ENCODE results near the gene PPP2R2D. TPM values are rescaled to one million over a fixed set of nuclear protein-coding genes. Genes with fewer than 3 reads are reported as not detected.

Gene PPP2R2D
- total and polyA plus RNA-seq, 3 experiments from 2014 or later, result 23.5 to 34.0 (median 24.5) TPM

DNA sequence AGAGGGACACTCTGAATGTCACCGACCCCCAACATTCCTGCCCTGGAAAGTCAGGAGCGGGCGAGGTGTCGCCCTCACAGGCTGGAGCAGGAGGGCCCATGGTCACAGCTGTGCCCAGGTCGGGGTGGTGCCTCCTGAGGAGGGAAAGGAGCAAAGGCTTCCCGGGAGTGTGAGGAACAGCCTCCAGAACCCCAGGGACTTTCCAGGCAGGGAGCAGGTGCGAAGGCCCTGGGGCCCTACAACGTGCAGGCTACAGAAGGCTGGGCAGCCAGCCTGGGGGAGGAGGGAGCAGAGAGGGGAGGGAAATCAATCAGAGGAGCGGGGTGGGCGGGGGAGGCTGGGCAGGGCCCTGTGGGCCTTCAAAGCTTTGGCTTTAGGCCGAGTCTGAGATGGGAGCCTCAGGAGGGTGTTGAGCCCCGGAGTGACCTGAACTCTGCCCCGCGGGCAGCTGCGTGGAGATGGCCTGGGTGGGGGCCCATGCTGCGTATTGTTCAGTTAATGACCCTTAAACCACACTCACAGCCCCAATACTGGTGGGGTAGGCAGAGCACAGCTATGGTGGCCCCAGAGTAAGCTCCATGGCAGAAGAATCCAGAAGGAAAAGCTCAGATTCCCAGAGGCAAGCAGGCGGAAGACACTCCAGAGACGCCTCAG lies 44.2 kb upstream of the PPP2R2D start:
- ChIA-PET POLR2A (no interaction called here), CTCF (no interaction called here)
- H3K4me3 ChIP-seq (ENCODE audit: low read length), result no peak overlapping the region
- H3K4me3 Mint-ChIP-seq, result no peak overlapping the region
- H3K27ac ChIP-seq (ENCODE audit: low read depth, low read length), result no peak overlapping the region
- H3K4me1 ChIP-seq (ENCODE audit: insufficient read depth, low read length), result no peaks in the 10 kb centered on the region
- no peaks in the 10 kb centered on the region for H3K36me3 Mint-ChIP-seq
- H3K9me3 ChIP-seq (ENCODE audit: low read length), result no peaks in the 10 kb centered on the region
- DNase-seq, result no peak
- no peaks in the 10 kb centered on the region for H3K4me1 Mint-ChIP-seq
- H3K27ac Mint-ChIP-seq, result no peak overlapping the region
- H3K36me3 ChIP-seq (ENCODE audit: insufficient read depth, low read length), result no peaks in the 10 kb centered on the region
- no peaks in the 10 kb centered on the region for H3K27me3 ChIP-seq (ENCODE audit: insufficient read depth, low read length, poor library complexity, severe bottlenecking)
- H3K9me3 Mint-ChIP-seq, result no peaks in the 10 kb centered on the region
- H3K27me3 Mint-ChIP-seq, result peaks cover 4 to 24% of the 10 kb centered on the region in 2 donors

- H3K9me3 ChIP-seq (ENCODE audit: low read length), result no peaks in the 10 kb centered on the region
- ChIA-PET POLR2A (no interaction called here), CTCF (no interaction called here)
Measured at GRCh38 chr10:131857156-131858117, 43.4 kb upstream of the PPP2R2D start.

GRCh38 chr10:131858118-131858515 lies 42.7 kb upstream of the PPP2R2D start:
- Histone ChIP-seq H3K27ac (ENCODE audit: low read depth, low read length) (no peak overlapping the region), H3K27me3 (ENCODE audit: insufficient read depth, low read length, poor library complexity, severe bottlenecking) (no peaks in the 10 kb centered on the region), H3K9me3 (ENCODE audit: low read length) (no peaks in the 10 kb centered on the region), H3K4me1 (ENCODE audit: insufficient read depth, low read length) (no peaks in the 10 kb centered on the region), H3K4me3 (ENCODE audit: low read length) (no peak overlapping the region), H3K36me3 (ENCODE audit: insufficient read depth, low read length) (no peaks in the 10 kb centered on the region)
- Mint-ChIP-seq H3K9me3 (no peaks in the 10 kb centered on the region), H3K27ac (peak overlapping the region in 1 of 8 donors; percentile 82), H3K27me3 (peaks cover 4 to 29% of the 10 kb centered on the region in 2 donors), H3K4me3 (no peak overlapping the region), H3K36me3 (no peaks in the 10 kb centered on the region), H3K4me1 (no peaks in the 10 kb centered on the region)
- ChIA-PET POLR2A (no interaction called here), CTCF (no interaction called here)
- no peak for DNase-seq

More at GRCh38 chr10:131857156-131858117, 43.4 kb upstream of the PPP2R2D start:
- no peaks in the 10 kb centered on the region for H3K4me1 ChIP-seq (ENCODE audit: insufficient read depth, low read length)
- Mint-ChIP-seq H3K27ac (no peak overlapping the region), H3K4me1 (no peaks in the 10 kb centered on the region), H3K27me3 (peaks cover 4 to 29% of the 10 kb centered on the region in 2 donors), H3K36me3 (no peaks in the 10 kb centered on the region), H3K9me3 (no peaks in the 10 kb centered on the region), H3K4me3 (no peak overlapping the region)
- H3K27ac ChIP-seq (ENCODE audit: low read depth, low read length), result no peak overlapping the region
- peak in 1 of 5 donors; percentile 33 for DNase-seq
- no peaks in the 10 kb centered on the region for H3K27me3 ChIP-seq (ENCODE audit: insufficient read depth, low read length, poor library complexity, severe bottlenecking)
- H3K4me3 ChIP-seq (ENCODE audit: low read length), result no peak overlapping the region
- no peaks in the 10 kb centered on the region for H3K36me3 ChIP-seq (ENCODE audit: insufficient read depth, low read length)

GRCh38 chr10:131858583-131859340 lies 42.0 kb upstream of the PPP2R2D start:
- Mint-ChIP-seq H3K27ac (no peak overlapping the region), H3K4me3 (no peak overlapping the region), H3K4me1 (no peaks in the 10 kb centered on the region), H3K27me3 (peaks cover 4 to 27% of the 10 kb centered on the region in 2 donors), H3K9me3 (no peaks in the 10 kb centered on the region), H3K36me3 (no peaks in the 10 kb centered on the region)
- H3K4me3 ChIP-seq (ENCODE audit: low read length), result no peak overlapping the region
- H3K36me3 ChIP-seq (ENCODE audit: insufficient read depth, low read length), result no peaks in the 10 kb centered on the region
- POLR2A ChIA-PET, result no interaction called here
- H3K27me3 ChIP-seq (ENCODE audit: insufficient read depth, low read length, poor library complexity, severe bottlenecking), result no peaks in the 10 kb centered on the region
- H3K27ac ChIP-seq (ENCODE audit: low read depth, low read length), result no peak overlapping the region
- peak in 1 of 5 donors; percentile 30 for DNase-seq
- CTCF ChIA-PET, result no interaction called here
- H3K9me3 ChIP-seq (ENCODE audit: low read length), result no peaks in the 10 kb centered on the region
- H3K4me1 ChIP-seq (ENCODE audit: insufficient read depth, low read length), result no peaks in the 10 kb centered on the region

GRCh38 chr10:131859341-131860020 lies 41.3 kb upstream of the PPP2R2D start:
- peaks cover 4 to 26% of the 10 kb centered on the region in 2 donors for H3K27me3 Mint-ChIP-seq

GRCh38 chr10:131860311-131860710 lies 40.5 kb upstream of the PPP2R2D start:
- H3K4me1 ChIP-seq (ENCODE audit: insufficient read depth, low read length), result no peaks in the 10 kb centered on the region
- H3K36me3 ChIP-seq (ENCODE audit: insufficient read depth, low read length), result no peaks in the 10 kb centered on the region
- Mint-ChIP-seq H3K36me3 (no peaks in the 10 kb centered on the region), H3K27ac (no peak overlapping the region), H3K4me3 (no peak overlapping the region), H3K4me1 (no peaks in the 10 kb centered on the region), H3K27me3 (peaks cover 4 to 28% of the 10 kb centered on the region in 2 donors), H3K9me3 (no peaks in the 10 kb centered on the region)
- no peak overlapping the region for H3K27ac ChIP-seq (ENCODE audit: low read depth, low read length)
- no peaks in the 10 kb centered on the region for H3K9me3 ChIP-seq (ENCODE audit: low read length)
- H3K27me3 ChIP-seq (ENCODE audit: insufficient read depth, low read length, poor library complexity, severe bottlenecking), result no peaks in the 10 kb centered on the region
- no peak overlapping the region for H3K4me3 ChIP-seq (ENCODE audit: low read length)
- DNase-seq, result no peak
- POLR2A ChIA-PET, result no interaction called here
- CTCF ChIA-PET, result no interaction called here

More at GRCh38 chr10:131859341-131860020, 41.3 kb upstream of the PPP2R2D start:
- H3K27ac Mint-ChIP-seq, result no peak overlapping the region
- no peaks in the 10 kb centered on the region for H3K9me3 Mint-ChIP-seq
- H3K27ac ChIP-seq (ENCODE audit: low read depth, low read length), result no peak overlapping the region
- H3K4me3 ChIP-seq (ENCODE audit: low read length), result no peak overlapping the region
- no peaks in the 10 kb centered on the region for H3K4me1 ChIP-seq (ENCODE audit: insufficient read depth, low read length)
- H3K36me3 Mint-ChIP-seq, result no peaks in the 10 kb centered on the region
- DNase-seq, result peak in 1 of 5 donors; percentile 26
- no peaks in the 10 kb centered on the region for H3K9me3 ChIP-seq (ENCODE audit: low read length)
- no peaks in the 10 kb centered on the region for H3K36me3 ChIP-seq (ENCODE audit: insufficient read depth, low read length)
- no peak overlapping the region for H3K4me3 Mint-ChIP-seq
- no peaks in the 10 kb centered on the region for H3K4me1 Mint-ChIP-seq
- no peaks in the 10 kb centered on the region for H3K27me3 ChIP-seq (ENCODE audit: insufficient read depth, low read length, poor library complexity, severe bottlenecking)
- POLR2A ChIA-PET, result no interaction called here
- CTCF ChIA-PET, result no interaction called here

DNA sequence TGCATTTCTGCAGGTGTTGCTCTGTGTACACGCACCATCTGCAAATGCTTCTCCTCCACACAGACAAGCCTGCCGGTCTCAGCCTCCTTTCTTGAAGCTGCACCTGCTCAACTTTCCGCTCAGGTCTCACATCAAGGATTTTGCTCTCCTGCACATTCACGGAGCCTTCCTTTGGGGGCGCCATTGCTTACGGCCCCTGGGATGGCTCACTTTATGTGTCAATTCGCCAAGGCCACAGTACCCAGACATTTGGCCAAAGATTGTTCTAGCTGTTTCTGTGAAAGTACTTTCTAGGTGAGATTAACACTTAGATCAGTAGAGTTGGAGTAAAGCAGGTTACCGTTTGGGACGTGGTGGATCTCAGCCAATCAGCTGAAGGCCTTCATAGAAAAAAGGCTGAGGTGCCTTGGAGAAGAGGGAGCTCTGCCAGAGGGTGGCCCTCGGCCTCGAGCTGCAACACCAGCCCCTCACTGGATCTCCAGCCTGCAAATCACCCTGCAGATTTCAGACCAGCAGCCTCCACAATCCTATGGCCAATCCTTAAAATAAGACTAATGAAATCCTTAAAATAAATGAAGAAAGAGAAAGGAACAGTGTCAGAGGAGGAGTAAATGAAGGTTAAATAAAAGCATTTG lies 39.9 kb upstream of the PPP2R2D start:
- no peak overlapping the region for H3K4me3 ChIP-seq (ENCODE audit: low read length)
- H3K27me3 ChIP-seq (ENCODE audit: insufficient read depth, low read length, poor library complexity, severe bottlenecking), result no peaks in the 10 kb centered on the region
- H3K36me3 ChIP-seq (ENCODE audit: insufficient read depth, low read length), result no peaks in the 10 kb centered on the region
- H3K36me3 Mint-ChIP-seq, result no peaks in the 10 kb centered on the region
- ChIA-PET CTCF (interaction anchor here (0.8 kb wide), 1 partner anchor 10 kb away, joined by 3 read pairs; no protein-coding TSS in a partner anchor), POLR2A (no interaction called here)
- H3K9me3 Mint-ChIP-seq, result no peaks in the 10 kb centered on the region
- peak in 1 of 5 donors; percentile 8 for DNase-seq
- H3K27ac ChIP-seq (ENCODE audit: low read depth, low read length), result no peak overlapping the region
- H3K4me1 Mint-ChIP-seq, result no peaks in the 10 kb centered on the region
- peak overlapping the region in 1 of 8 donors; percentile 6 for H3K27ac Mint-ChIP-seq
- H3K27me3 Mint-ChIP-seq, result peaks cover 3 to 28% of the 10 kb centered on the region in 2 donors
- H3K9me3 ChIP-seq (ENCODE audit: low read length), result no peaks in the 10 kb centered on the region
- no peak overlapping the region for H3K4me3 Mint-ChIP-seq
- H3K4me1 ChIP-seq (ENCODE audit: insufficient read depth, low read length), result no peaks in the 10 kb centered on the region

Measured in CD8-positive, alpha-beta memory T cell (primary cell).